HEK293 (cell line): ENCODE data around the gene DEDD2.

Experiments used
- CTCF ChIA-PET: fragments of 350-600 bp; formaldehyde crosslinking; extraction: SDS; loops from one replicate; lab custom pipeline; 2021; ENCODE audit warnings: antibody characterized with exemption; lab: Yijun Ruan, JAX
- POLR2A ChIA-PET: fragments of 300-600 bp; formaldehyde crosslinking; extraction: SDS; loops from one replicate; lab custom pipeline; 2020; ENCODE audit warnings: antibody characterized with exemption, inconsistent platforms; lab: Yijun Ruan, JAX
- H3K27ac ChIP-seq: fragments of 200-500 bp; sonication (Bioruptor generic); 2 replicates; pipeline ENCODE4 v1.5.1; 2014; ENCODE audit warnings: low read depth, low read length, control low read depth, inconsistent platforms; ENCODE audit errors: extremely low read depth
- H3K36me3 ChIP-seq, 2 experiments: fragments of 200-500 bp in 1 of 2; sonication (Bioruptor generic) in 1 of 2; 1 replicate in 1 of 2; 2 replicates in 1 of 2; pipeline ENCODE4 v1.5.1; 2014 to 2017; ENCODE audit warnings: inconsistent platforms in 2 of 2, low read length in 2 of 2; ENCODE audit not compliant: control insufficient read depth in 2 of 2, insufficient read depth in 1 of 2
- H3K4me1 ChIP-seq: fragments of 200-500 bp; sonication (Bioruptor generic); 2 replicates; pipeline ENCODE4 v1.5.1; 2014; ENCODE audit warnings: mild to moderate bottlenecking, low read length, inconsistent platforms; ENCODE audit not compliant: control insufficient read depth, insufficient read depth
- H3K4me3 ChIP-seq: 2 replicates; pipeline ENCODE4 v1.5.1; 2011; ENCODE audit warnings: low read depth, mild to moderate bottlenecking, control low read depth, low read length, moderate library complexity
- H3K9me3 ChIP-seq: fragments of 200-500 bp; sonication (Bioruptor generic); 2 replicates; pipeline ENCODE4 v1.5.1; 2014; ENCODE audit warnings: low read depth, low read length, inconsistent platforms; ENCODE audit not compliant: control insufficient read depth, insufficient read depth
- CTCF ChIP-seq: fragments of 450-650 bp; formaldehyde crosslinking; IDR thresholded peaks from 2 replicates; pipeline ENCODE4 v1.5.1; 2016; ENCODE audit warnings: missing biosample characterization, missing genetic modification characterization
- GLIS1 ChIP-seq: fragments of 450-650 bp; formaldehyde crosslinking; IDR thresholded peaks from 2 replicates; pipeline ENCODE4 v1.5.1; 2016; ENCODE audit warnings: missing biosample characterization, missing genetic modification characterization
- GLIS2 ChIP-seq: fragments of 450-650 bp; formaldehyde crosslinking; IDR thresholded peaks from 2 replicates; pipeline ENCODE4 v1.5.1; 2016; ENCODE audit warnings: missing biosample characterization, missing genetic modification characterization
- HIC1 ChIP-seq: fragments of 450-650 bp; formaldehyde crosslinking; IDR thresholded peaks from 2 replicates; pipeline ENCODE4 v1.5.1; 2016; ENCODE audit warnings: missing biosample characterization, missing genetic modification characterization
- MZF1 ChIP-seq: fragments of 450-650 bp; formaldehyde crosslinking; IDR thresholded peaks from 2 replicates; pipeline ENCODE4 v1.5.1; 2017; ENCODE audit warnings: missing biosample characterization, missing genetic modification characterization, borderline replicate concordance
- SP3 ChIP-seq: fragments of 450-650 bp; formaldehyde crosslinking; IDR thresholded peaks from 2 replicates; pipeline ENCODE4 v1.5.1; 2016; ENCODE audit warnings: missing biosample characterization, missing genetic modification characterization
- ZBTB17 ChIP-seq: fragments of 450-650 bp; formaldehyde crosslinking; IDR thresholded peaks from 2 replicates; pipeline ENCODE4 v1.5.1; 2016; ENCODE audit warnings: missing biosample characterization, missing genetic modification characterization
- ZBTB21 ChIP-seq: fragments of 450-650 bp; formaldehyde crosslinking; IDR thresholded peaks from 2 replicates; pipeline ENCODE4 v1.5.1; 2017; ENCODE audit warnings: missing biosample characterization, missing genetic modification characterization
- ZBTB26 ChIP-seq: fragments of 450-650 bp; formaldehyde crosslinking; optimal IDR thresholded peaks from 2 replicates; pipeline ENCODE3; 2016; ENCODE audit warnings: missing biosample characterization, mild to moderate bottlenecking, missing genetic modification characterization
- ZFP3 ChIP-seq: fragments of 450-650 bp; formaldehyde crosslinking; IDR thresholded peaks from 2 replicates; pipeline ENCODE4 v1.5.1; 2016; ENCODE audit warnings: low read depth, missing biosample characterization, missing genetic modification characterization
- ZFP69B ChIP-seq: fragments of 450-650 bp; formaldehyde crosslinking; IDR thresholded peaks from 2 replicates; pipeline ENCODE4 v1.5.1; 2016; ENCODE audit warnings: missing biosample characterization, missing genetic modification characterization
- ZIC2 ChIP-seq: fragments of 450-650 bp; formaldehyde crosslinking; IDR thresholded peaks from 2 replicates; pipeline ENCODE4 v1.5.1; 2016; ENCODE audit warnings: missing biosample characterization, missing genetic modification characterization
- ZNF10 ChIP-seq: fragments of 450-650 bp; formaldehyde crosslinking; IDR thresholded peaks from 2 replicates; pipeline ENCODE4 v1.5.1; 2017; ENCODE audit warnings: missing biosample characterization, missing genetic modification characterization
- ZNF121 ChIP-seq: fragments of 450-650 bp; formaldehyde crosslinking; IDR thresholded peaks from 2 replicates; pipeline ENCODE4 v1.5.1; 2016; ENCODE audit warnings: missing biosample characterization, missing genetic modification characterization
- ZNF140 ChIP-seq: fragments of 450-650 bp; formaldehyde crosslinking; IDR thresholded peaks from 2 replicates; pipeline ENCODE4 v1.5.1; 2016; ENCODE audit warnings: missing biosample characterization, missing genetic modification characterization
- ZNF248 ChIP-seq: fragments of 450-650 bp; formaldehyde crosslinking; IDR thresholded peaks from 2 replicates; pipeline ENCODE4 v1.5.1; 2017; ENCODE audit warnings: missing biosample characterization, missing genetic modification characterization
- ZNF350 ChIP-seq: fragments of 450-650 bp; formaldehyde crosslinking; IDR thresholded peaks from 2 replicates; pipeline ENCODE4 v1.5.0; 2017; ENCODE audit warnings: missing biosample characterization, mild to moderate bottlenecking, missing genetic modification characterization
- ZNF37A ChIP-seq: fragments of 450-650 bp; IDR thresholded peaks from 2 replicates; pipeline ENCODE4 v1.5.1; 2018; ENCODE audit warnings: missing biosample characterization, missing genetic modification characterization
- ZNF391 ChIP-seq: fragments of 450-650 bp; formaldehyde crosslinking; IDR thresholded peaks from 2 replicates; pipeline ENCODE4 v1.5.1; 2016; ENCODE audit warnings: low read depth, missing biosample characterization, missing genetic modification characterization, borderline replicate concordance
- ZNF558 ChIP-seq: fragments of 450-650 bp; formaldehyde crosslinking; IDR thresholded peaks from 2 replicates; pipeline ENCODE4 v1.5.1; 2016; ENCODE audit warnings: missing biosample characterization, missing genetic modification characterization
- ZNF677 ChIP-seq: fragments of 450-650 bp; IDR thresholded peaks from 2 replicates; pipeline ENCODE4 v1.5.0; 2018; ENCODE audit warnings: missing biosample characterization, mild to moderate bottlenecking, missing genetic modification characterization, moderate library complexity
- ZNF692 ChIP-seq: fragments of 450-650 bp; formaldehyde crosslinking; IDR thresholded peaks from 2 replicates; pipeline ENCODE4 v1.5.1; 2016; ENCODE audit warnings: missing biosample characterization, missing genetic modification characterization
- ZNF707 ChIP-seq: fragments of 450-650 bp; formaldehyde crosslinking; IDR thresholded peaks from 2 replicates; pipeline ENCODE4 v1.5.1; 2016; ENCODE audit warnings: missing biosample characterization, missing genetic modification characterization
- ZSCAN18 ChIP-seq: fragments of 450-650 bp; formaldehyde crosslinking; IDR thresholded peaks from 2 replicates; pipeline ENCODE4 v1.5.1; 2016; ENCODE audit warnings: missing biosample characterization, missing genetic modification characterization
- ZSCAN5A ChIP-seq: fragments of 450-650 bp; formaldehyde crosslinking; IDR thresholded peaks from 2 replicates; pipeline ENCODE4 v1.5.1; 2016; ENCODE audit warnings: missing biosample characterization, missing genetic modification characterization

Gene DEDD2

GRCh38 chr19:42185277-42185676 lies 32.2 kb downstream of the DEDD2 start:
- POLR2A ChIA-PET, result interaction anchor here (1.0 kb wide), 1 partner anchor 58 kb away, joined by 3 read pairs; no protein-coding TSS in a partner anchor
- H3K9me3 ChIP-seq, result no peaks in the 10 kb centered on the region

GRCh38 chr19:42184401-42184861 lies 33.0 kb downstream of the DEDD2 start:
- Histone ChIP-seq H3K36me3 (no peaks in the 10 kb centered on the region), H3K9me3 (no peaks in the 10 kb centered on the region), H3K4me1 (no peaks in the 10 kb centered on the region), H3K27ac (no peak overlapping the region), H3K4me3 (no peak overlapping the region)
- POLR2A ChIA-PET, result interaction anchor here (0.7 to 1.0 kb wide), 2 partner anchors 43 to 59 kb away, joined by 3 to 4 read pairs; no protein-coding TSS in a partner anchor
- CTCF ChIA-PET, result interaction anchor here (0.6 to 8.3 kb wide), 28 partner anchors 9 to 1797 kb away, joined by 3 to 101 read pairs (median 5); partner anchors contain the start of gene POU2F2
- TF ChIP-seq MZF1 (tag by site-specific recombination) (0 out of 2 replicates have a peak, but pooled peaks have one; percentile 31), SP3 (tag by site-specific recombination) (peak; percentile 39; the same call in 1 of the 2 replicates), ZBTB26 (tag by site-specific recombination) (no peak), ZBTB21 (tag by site-specific recombination) (0 out of 2 replicates have a peak, but pooled peaks have one; percentile 2), GLIS1 (tag by site-specific recombination) (peak; percentile 19; the same call in 1 of the 2 replicates), ZNF692 (tag by site-specific recombination) (peak; percentile 99), ZNF677 (no peak), GLIS2 (tag by site-specific recombination) (peak; percentile 48; the same call in 1 of the 2 replicates), CTCF (peak; percentile 92), ZNF350 (tag by site-specific recombination) (no peak), ZNF391 (no peak), ZSCAN5A (tag by site-specific recombination) (no peak), ZIC2 (no peak), ZBTB17 (tag by site-specific recombination) (peak; percentile 69), ZFP69B (tag by site-specific recombination) (peak; percentile 100), ZNF10 (no peak)

More at GRCh38 chr19:42185277-42185676, 32.2 kb downstream of the DEDD2 start:
- Histone ChIP-seq H3K4me3 (no peak overlapping the region), H3K36me3 (no peaks in the 10 kb centered on the region; a peak in 1 of 3 replicates), H3K27ac (no peak overlapping the region), H3K4me1 (no peaks in the 10 kb centered on the region)
- CTCF ChIA-PET, result interaction anchor here (0.6 to 8.3 kb wide), 26 partner anchors 10 to 256 kb away, joined by 3 to 101 read pairs (median 5); partner anchors contain the start of gene POU2F2
- TF ChIP-seq ZNF140 (tag by site-specific recombination) (no peak), ZFP3 (tag by site-specific recombination) (no peak), ZBTB17 (tag by site-specific recombination) (no peak), ZNF707 (tag by site-specific recombination) (no peak), ZSCAN18 (no peak), ZNF248 (no peak), HIC1 (tag by site-specific recombination) (no peak), ZNF37A (tag by site-specific recombination) (no peak), ZNF558 (tag by site-specific recombination) (no peak), ZNF350 (tag by site-specific recombination) (no peak), ZNF121 (no peak)
